Colon (tissue), 2 donors: ENCODE data around the gene ITIH3.

Experiments
- FAIRE-seq: peaks from 2 replicates; lab custom pipeline; 2012; peaks lifted over from hg19 to GRCh38; lab: Jason Lieb, UNC
- donor health status: control.
- donor health status: control.

ITIH3 gene

GRCh38 chr3:52829482-52829881 lies 34.9 kb downstream of the ITIH3 start:
- no peak for FAIRE-seq

GRCh38 chr3:52829906-52830463 lies 35.4 kb downstream of the ITIH3 start:
- FAIRE-seq: no peak

GRCh38 chr3:52830535-52831258 lies 36.1 kb downstream of the ITIH3 start, which contains the start of gene ITIH4:
Gene ITIH4 (minus strand): TSS chr3:52830672. CDS start chr3:52830642, 30 bp downstream.
- FAIRE-seq: no peak

- FAIRE-seq: no peak
Observed at GRCh38 chr3:52831500-52832301, 37.1 kb downstream of the ITIH3 start.

GRCh38 chr3:52833202-52833601 lies 38.6 kb downstream of the ITIH3 start:
- no peak for FAIRE-seq

GRCh38 chr3:52834871-52835501 lies 40.4 kb downstream of the ITIH3 start, which contains the start of gene MUSTN1:
Gene MUSTN1 (minus strand): TSS chr3:52835019. CDS start chr3:52834948, 71 bp downstream.
- no peak for FAIRE-seq

GRCh38 chr3:52835766-52836470 lies 41.3 kb downstream of the ITIH3 start:
- no peak for FAIRE-seq

- FAIRE-seq: no peak
Observed at GRCh38 chr3:52836471-52836845, 41.9 kb downstream of the ITIH3 start.

- FAIRE-seq: no peak
Observed at GRCh38 chr3:52836986-52837385, 42.4 kb downstream of the ITIH3 start.

GRCh38 chr3:52838561-52839267 lies 44.1 kb downstream of the ITIH3 start:
- no peak for FAIRE-seq

GRCh38 chr3:52839268-52839575 lies 44.6 kb downstream of the ITIH3 start:
- no peak for FAIRE-seq

- FAIRE-seq: no peak
Observed at GRCh38 chr3:52839892-52840545, 45.4 kb downstream of the ITIH3 start.

- no peak for FAIRE-seq
Observed at GRCh38 chr3:52841211-52841980, 46.8 kb downstream of the ITIH3 start.

GRCh38 chr3:52841981-52842340 lies 47.4 kb downstream of the ITIH3 start:
- no peak for FAIRE-seq

GRCh38 chr3:52842424-52842823 lies 47.8 kb downstream of the ITIH3 start:
- FAIRE-seq: no peak

- no peak for FAIRE-seq
Observed at GRCh38 chr3:52843108-52843865, 48.7 kb downstream of the ITIH3 start.

GRCh38 chr3:52843881-52844280 lies 49.3 kb downstream of the ITIH3 start:
- FAIRE-seq: no peak

- FAIRE-seq: no peak
Observed at GRCh38 chr3:52844290-52844975, 49.8 kb downstream of the ITIH3 start.

- no peak for FAIRE-seq
Observed at GRCh38 chr3:52845157-52845556, 50.6 kb downstream of the ITIH3 start.
